K562 (cell line): ENCODE data around the gene C17orf75. TPM values are rescaled to one million over a fixed set of nuclear protein-coding genes. Genes with fewer than 3 reads are reported as not detected.

ENCODE experiments used
- ATAC-seq: fragments of 200-7000 bp; cut with Tn5 transposase; 3 replicates; pipeline ENCODE4 v1.9.1; 2020; ENCODE audit warnings: moderate library complexity
- BruUV-seq: library from RNA; stranded (reverse); fragments of 400-500 nt; replicated peaks from 2 replicates; lab custom pipeline; 2021; lab: Mats Ljungman, UMichigan
- CTCF ChIA-PET: fragments of 300-600 bp; formaldehyde crosslinking; extraction: SDS; loops from one replicate; lab custom pipeline; 2021; ENCODE audit warnings: low intra/inter-chr PET ratio; lab: Yijun Ruan, JAX
- POLR2A ChIA-PET: fragments of 300-600, 350-650 bp; sonication (Branson Sonifier 250); formaldehyde crosslinking; extraction: SDS; loops from one replicate; lab custom pipeline; 2021; ENCODE audit warnings: antibody characterized with exemption, inconsistent platforms; lab: Yijun Ruan, JAX
- DNase-seq, 4 experiments: peaks; one replicate each; pipeline versions ENCODE4 v3.0.0 to v3.0.0-alpha.2; 2011 to 2018; ENCODE audit warnings: low spot score in 3 of 4, mixed read lengths in 3 of 4; ENCODE audit errors: extremely low read depth in 1 of 4
- FAIRE-seq: peaks from 2 replicates; lab custom pipeline; 2011; peaks lifted over from hg19 to GRCh38; lab: Jason Lieb, UNC
- H2AFZ ChIP-seq: 2 replicates; pipeline ENCODE4 v1.6.0; 2011; ENCODE audit warnings: low read depth, low read length, control low read depth, inconsistent platforms
- H3K27ac ChIP-seq: fragments of 200-600 bp; 3 replicates; pipeline ENCODE4 v1.8.0; 2011; ENCODE audit warnings: low read depth, mild to moderate bottlenecking, control low read depth, inconsistent platforms, low read length, moderate library complexity, mixed read lengths; ENCODE audit errors: extremely low read depth
- H3K27me3 ChIP-seq, 2 experiments: fragments of 300-600 bp in 1 of 2; 2 replicates in 1 of 2; 3 replicates in 1 of 2; pipeline versions ENCODE4 v1.6.0 to v1.8.0; 2011; ENCODE audit warnings: inconsistent platforms in 2 of 2, low read length in 2 of 2, mild to moderate bottlenecking in 1 of 2, mixed read lengths in 1 of 2, moderate library complexity in 1 of 2; ENCODE audit not compliant: control insufficient read depth in 2 of 2, insufficient read depth in 2 of 2
- H3K36me3 ChIP-seq: fragments of 300-600 bp; 3 replicates; pipeline ENCODE4 v1.8.0; 2011; ENCODE audit warnings: mild to moderate bottlenecking, low read length, inconsistent platforms; ENCODE audit not compliant: control insufficient read depth, insufficient read depth
- H3K4me1 ChIP-seq, 2 experiments: fragments of 200-600 bp in 1 of 2; replicated peaks in 1 of 2; 2 replicates in 1 of 2; 3 replicates in 1 of 2; pipeline versions ENCODE4 v1.5.1 to v1.8.0; 2011; ENCODE audit warnings: inconsistent platforms in 2 of 2, low read length in 2 of 2, mild to moderate bottlenecking in 1 of 2, mixed read lengths in 1 of 2, moderate library complexity in 1 of 2; ENCODE audit not compliant: control insufficient read depth in 2 of 2, insufficient read depth in 2 of 2
- H3K4me2 ChIP-seq: 2 replicates; pipeline ENCODE4 v1.6.1; 2011; ENCODE audit warnings: low read length, control low read depth, inconsistent platforms, mixed read lengths; ENCODE audit not compliant: insufficient read depth
- H3K4me3 ChIP-seq: fragments of 200-600 bp; sonication (generic), shearing (Covaris generic); 2 replicates; pipeline ENCODE4 v1.5.1; 2016; ENCODE audit warnings: control low read depth, inconsistent platforms
- H3K79me2 ChIP-seq: fragments of 200-600 bp; 3 replicates; pipeline ENCODE4 v1.8.0; 2011; ENCODE audit warnings: low read length, inconsistent platforms; ENCODE audit not compliant: control insufficient read depth, insufficient read depth
- H3K9ac ChIP-seq, 2 experiments: 2 replicates each; pipeline versions ENCODE4 v1.6.0 to v1.6.1; 2011; ENCODE audit warnings: low read depth in 2 of 2, low read length in 2 of 2, control low read depth in 1 of 2, inconsistent platforms in 1 of 2, mild to moderate bottlenecking in 1 of 2, mixed read lengths in 1 of 2; ENCODE audit not compliant: insufficient read depth in 1 of 2
- H3K9me1 ChIP-seq: one replicate; pipeline ENCODE4 v1.6.0; 2011; ENCODE audit warnings: inconsistent platforms, mild to moderate bottlenecking, low read length, moderate library complexity; ENCODE audit not compliant: control insufficient read depth, insufficient read depth
- H3K9me3 ChIP-seq: replicated peaks from 2 replicates; pipeline ENCODE4 v1.5.1; 2011; ENCODE audit warnings: low read depth, low read length, inconsistent platforms; ENCODE audit not compliant: control insufficient read depth, insufficient read depth
- H4K20me1 ChIP-seq: replicated peaks from 2 replicates; pipeline ENCODE4 v1.6.1; 2011; ENCODE audit warnings: low read length, inconsistent platforms, mixed read lengths; ENCODE audit not compliant: control insufficient read depth, insufficient read depth
- CREB3 ChIP-seq: fragments of 450-650 bp; conservative IDR thresholded peaks from 2 replicates; pipeline ENCODE4 v1.6.1; 2016; ENCODE audit warnings: missing genetic modification characterization, low read depth, mild to moderate bottlenecking, missing compliant biosample characterization, moderate library complexity
- ELK3 ChIP-seq: fragments of 450-650 bp; formaldehyde crosslinking; IDR thresholded peaks from 2 replicates; pipeline ENCODE4 v1.4.0; 2020; ENCODE audit warnings: mild to moderate bottlenecking
- HMBOX1 ChIP-seq: sonication (generic); IDR thresholded peaks from 2 replicates; pipeline ENCODE4 v1.6.1; 2016
- KLF16 ChIP-seq: IDR thresholded peaks from 2 replicates; pipeline ENCODE4 v1.6.1; 2016; ENCODE audit warnings: antibody characterized with exemption
- MYBL2 ChIP-seq, 2 experiments: fragments of 450-650 bp in 1 of 2; sonication (generic) in 1 of 2; formaldehyde crosslinking in 1 of 2; IDR thresholded peaks; 2 replicates each; pipeline versions ENCODE4 v1.6.1 to v1.8.1; 2017 to 2022; ENCODE audit warnings: borderline replicate concordance in 1 of 2, inconsistent platforms in 1 of 2, low read depth in 1 of 2, mild to moderate bottlenecking in 1 of 2, missing genetic modification reagents in 1 of 2, moderate library complexity in 1 of 2
- ZNF140 ChIP-seq: fragments of 250-450 bp; sonication (Bioruptor Pico); IDR thresholded peaks from 2 replicates; pipeline ENCODE4 v1.8.0; 2021; ENCODE audit warnings: moderate library complexity, mild to moderate bottlenecking, inconsistent platforms
- ZNF224 ChIP-seq: sonication (generic); formaldehyde crosslinking; IDR thresholded peaks from 2 replicates; pipeline ENCODE4 v1.8.0; 2022; ENCODE audit warnings: mild to moderate bottlenecking, missing genetic modification reagents
- ZNF699 ChIP-seq: fragments of 250-450 bp; sonication (Bioruptor Pico); IDR thresholded peaks from 2 replicates; pipeline ENCODE4 v1.8.0; 2021; ENCODE audit warnings: mild to moderate bottlenecking, moderate library complexity; ENCODE audit not compliant: insufficient replicate concordance
- WGBS: fragments of 100-300 bp; shearing (Covaris generic); methylation state at CpG from one replicate; pipeline ENCODE4 v1.1.6; 2016; ENCODE audit warnings: low coverage, mixed read lengths; ENCODE audit not compliant: insufficient coverage; ENCODE audit errors: missing lambda C conversion rate; 5-methylcytosine and 5-hydroxymethylcytosine counted together
- in situ Hi-C: fragments of 300-500 bp; cut with MboI; formaldehyde crosslinking; loops from 4 replicates; pipeline ENCODE4 v1.15.0; 2018; ENCODE audit warnings: inconsistent platforms, mixed read lengths
- intact Hi-C: fragments of 100-400 bp; cut with micrococcal nuclease; formaldehyde crosslinking; loops from 2 replicates; pipeline ENCODE4 v1.14.2; 2022
- polyA plus RNA-seq, 8 experiments: library from polyadenylated mRNA; depleted of rRNA in 4 of 8; stranded (reverse) in 5 of 8; unstranded in 3 of 8; fragments of >200 nt; fragmentation: Nextera tagmentation in 2 of 8; fragmentation: Illumina TruSeq in 1 of 8; extraction: Ambion mirVana in 2 of 8; extraction: Trizol in 1 of 8; gene quantifications; 2 replicates each; pipeline versions ENCODE4 v1.2.1 to v1.2.3, GENCODE V29; 2011 to 2014; ENCODE audit warnings: inconsistent platforms in 1 of 8, missing spikeins in 1 of 8
- total RNA-seq, 7 experiments: library from RNA; depleted of rRNA in 6 of 7; stranded (reverse); fragments of >200 nt in 6 of 7; fragmentation: Illumina TruSeq in 2 of 7; extraction: Trizol in 2 of 7; gene quantifications; 2 replicates each; pipeline versions ENCODE4 v1.2.1 to v1.2.3, GENCODE V29; 2011 to 2021; ENCODE audit warnings: low replicate concordance in 1 of 7

C17orf75 gene
- total and polyA plus RNA-seq, 9 of the 15 experiments (the other 6 are each of a cell fraction or from before 2014, with no cell fraction given): 15.5 to 55.7 (median 18.5) TPM

- no peaks in the 10 kb centered on the region for H3K9me3 ChIP-seq
These were observed 30.9 kb downstream of the C17orf75 start for GRCh38 chr17:32311028-32311536.

GRCh38 chr17:32307658-32308057 is 34.3 kb downstream of the C17orf75 start:
- CTCF ChIA-PET: no interaction called here
- no peak overlapping the region for H3K4me2 ChIP-seq
- intact Hi-C loops: no loop called here
- peaks cover 4 to 6% of the 10 kb centered on the region in 2 experiments; a peak in 3 of 5 replicates for H3K4me1 ChIP-seq
- TF ChIP-seq ZNF699 (CRISPR knock-in tag): no peak
- TF ChIP-seq CREB3 (tag): no peak
- no peak for TF ChIP-seq ELK3 (CRISPR knock-in tag)
- TF ChIP-seq KLF16: no peak
- no peak for TF ChIP-seq MYBL2 (IDR thresholded peaks at IDR 0.05; ENCODE audit: low read depth)
- TF ChIP-seq MYBL2 (CRISPR knock-in tag; IDR thresholded peaks at IDR 0.05; ENCODE audit: borderline replicate concordance): no peak
- TF ChIP-seq ZNF140: no peak
- WGBS: 0% methylated on average over 1 of the region's 4 CpGs
- H4K20me1 ChIP-seq: no peaks in the 10 kb centered on the region
- in situ Hi-C loops: no loop called here
- no peak overlapping the region for H3K27ac ChIP-seq
- DNase-seq: no peak
- no peaks in the 10 kb centered on the region for H3K9me3 ChIP-seq
- no peak for ATAC-seq
- H3K79me2 ChIP-seq: no peaks in the 10 kb centered on the region
- H3K4me3 ChIP-seq: no peak overlapping the region
- FAIRE-seq: no peak
- no peak overlapping the region for H3K9ac ChIP-seq
- H3K9me1 ChIP-seq: no peaks in the 10 kb centered on the region
- H3K36me3 ChIP-seq: no peaks in the 10 kb centered on the region
- no TSS peak for BruUV-seq
- H2AFZ ChIP-seq: no peak overlapping the region
- POLR2A ChIA-PET: no interaction called here
- H3K27me3 ChIP-seq: peaks cover 7 to 11% of the 10 kb centered on the region in 2 experiments; a peak in 3 of 5 replicates

More at GRCh38 chr17:32311028-32311536, 30.9 kb downstream of the C17orf75 start:
- Histone ChIP-seq H3K79me2 (no peaks in the 10 kb centered on the region), H3K4me1 (no peaks in the 10 kb centered on the region; a peak in 1 of 5 replicates), H3K4me3 (no peak overlapping the region), H3K9ac (no peak overlapping the region), H3K4me2 (no peak overlapping the region), H3K36me3 (no peaks in the 10 kb centered on the region), H3K9me1 (no peaks in the 10 kb centered on the region), H3K27me3 (peaks cover 29 to 35% of the 10 kb centered on the region in 2 experiments), H4K20me1 (no peaks in the 10 kb centered on the region), H3K27ac (no peak overlapping the region), H2AFZ (no peak overlapping the region)
- intact Hi-C loops (no loop called here), in situ Hi-C loops (no loop called here)
- ChIA-PET POLR2A (interaction anchor here (0.6 to 0.7 kb wide), 2 partner anchors 35 to 98 kb away, joined by 3 read pairs; no protein-coding TSS in a partner anchor), CTCF (no interaction called here)
- 6% methylated on average over 9 of the region's 9 CpGs for WGBS
- no TSS peak for BruUV-seq
- DNase-seq (no peak), FAIRE-seq (no peak), ATAC-seq (no peak)
- TF ChIP-seq ZNF224 (no peak), HMBOX1 (0 out of 2 replicates have a peak, but pooled peaks have one; percentile 19)
